Stimulated activated CD8-positive, alpha-beta memory T cell treated with anti-CD3 and anti-CD28 coated beads, Interleukin-12 subunit alpha, Interleukin-12 subunit beta, amount 100 ng/mL, for 24 hours (primary cell): ENCODE results near the gene NEDD4L.
"Not testable (repeated sequence)": the region's sequence is repeated elsewhere in the genome, so short reads cannot be mapped to it uniquely, and the experiment has no call there.

ENCODE experiments used
- DNase-seq: peaks from one replicate; pipeline ENCODE4 v3.0.0-alpha.2; 2020; ENCODE audit errors: extremely low read depth

The NEDD4L gene

GRCh38 chr18:58026857-58027256 lies 17.2 kb upstream of the NEDD4L start:
- DNase-seq = no peak

GRCh38 chr18:58027341-58027740 lies 16.7 kb upstream of the NEDD4L start:
- DNase-seq = no peak

- no peak for DNase-seq
Observed at GRCh38 chr18:58028109-58028784, 15.8 kb upstream of the NEDD4L start.

- no peak for DNase-seq
Observed at GRCh38 chr18:58032233-58032632, 11.8 kb upstream of the NEDD4L start.

DNA sequence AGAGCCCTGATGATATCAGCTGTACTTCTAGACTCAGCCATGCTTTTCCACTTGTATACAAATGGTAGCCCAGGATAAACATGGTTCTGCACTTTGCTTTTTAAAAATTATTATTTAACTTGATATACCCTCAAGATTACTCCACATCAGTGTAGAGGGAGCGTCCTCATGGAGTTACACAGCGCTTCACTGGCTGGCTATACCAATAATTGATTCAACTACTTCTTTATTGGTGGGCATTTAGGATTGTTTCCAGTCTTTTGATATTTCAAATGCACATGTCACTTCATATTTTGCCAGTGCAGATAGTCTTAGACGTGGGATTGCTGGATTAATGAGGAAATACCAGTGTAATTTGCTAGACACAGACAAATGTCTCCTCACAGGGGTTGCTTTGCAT lies 10.8 kb upstream of the NEDD4L start:
- no peak for DNase-seq

DNA sequence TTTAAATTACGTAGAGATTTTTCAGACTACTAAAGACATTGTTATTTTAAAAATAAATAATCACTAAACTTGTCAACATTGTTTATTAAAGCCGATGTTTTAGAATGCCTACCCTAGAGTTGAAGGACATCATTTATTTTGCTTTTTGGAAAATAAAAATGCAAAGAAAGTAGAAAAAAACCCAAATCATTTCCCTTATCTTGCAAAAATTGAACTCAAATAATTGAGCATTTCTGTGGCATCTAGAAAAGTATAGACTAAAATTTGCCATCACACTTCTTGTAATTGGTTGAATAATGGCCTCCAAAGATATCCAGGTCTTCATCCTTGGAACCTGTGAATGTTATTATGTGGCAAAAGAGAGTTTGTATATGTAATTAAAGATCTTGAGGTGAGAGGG lies 9.7 kb upstream of the NEDD4L start:
- no peak for DNase-seq

GRCh38 chr18:58037163-58037562 lies 6.9 kb upstream of the NEDD4L start:
- DNase-seq = no peak

- no peak for DNase-seq
Observed at GRCh38 chr18:58038063-58038462, 6.0 kb upstream of the NEDD4L start.

DNA sequence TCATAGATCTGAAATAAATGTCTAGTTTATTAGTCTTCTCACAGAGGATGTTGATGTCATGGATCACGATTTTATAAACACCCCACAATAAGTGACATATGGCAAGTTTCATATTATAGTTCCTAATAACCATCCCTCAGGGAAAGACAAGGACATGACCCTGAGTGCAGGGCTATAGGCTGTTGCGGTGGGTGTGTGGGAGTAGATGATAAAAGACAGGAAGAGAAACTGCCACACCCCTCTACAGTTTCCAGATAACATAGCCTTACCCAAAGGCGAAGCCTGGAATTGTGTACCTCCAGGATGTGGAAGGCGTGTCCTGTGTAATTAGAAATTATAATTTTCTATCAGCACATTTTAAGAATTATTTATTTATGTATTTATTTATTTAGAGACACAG lies 2.4 kb upstream of the NEDD4L start:
- no peak for DNase-seq

DNA sequence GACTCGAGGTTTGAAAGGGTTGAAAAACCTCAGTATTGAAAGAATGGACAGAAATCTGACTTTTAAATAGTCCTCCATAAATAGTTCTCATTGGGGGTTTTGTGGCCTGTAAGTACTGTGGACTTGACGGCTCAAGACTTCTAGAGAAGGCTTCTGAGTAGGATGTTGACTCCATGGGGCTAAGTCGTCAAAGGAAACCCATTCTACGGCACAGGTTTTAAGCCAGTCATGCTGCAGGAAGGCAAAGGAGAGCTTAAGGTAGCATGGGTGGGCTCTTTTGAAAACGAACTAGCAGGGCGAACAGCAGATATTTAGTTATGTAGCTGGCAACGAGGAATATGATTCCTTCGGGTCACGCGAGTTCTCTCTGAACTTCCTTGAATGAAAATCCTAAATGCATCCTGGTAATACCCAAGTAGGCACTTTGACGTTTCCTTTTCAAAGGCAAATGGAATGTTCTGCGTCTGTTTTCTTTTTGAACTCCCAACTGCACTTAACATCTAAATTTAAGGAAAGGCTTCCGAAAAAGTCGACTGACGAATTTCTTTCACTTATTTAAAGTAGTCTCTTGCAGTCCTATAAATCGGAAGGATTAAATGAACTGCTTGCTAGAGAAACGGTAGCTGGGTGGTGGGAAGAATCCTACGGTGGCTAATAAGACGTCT lies 1.1 kb upstream of the NEDD4L start:
- no peak for DNase-seq

GRCh38 chr18:58044370-58045241 lies 580 bp downstream of the NEDD4L start:
- peak; percentile 34 for DNase-seq

GRCh38 chr18:58045242-58046092 lies 1.4 kb downstream of the NEDD4L start:
- no peak for DNase-seq

GRCh38 chr18:58046093-58046793 lies 2.2 kb downstream of the NEDD4L start:
- DNase-seq = no peak

GRCh38 chr18:58046794-58047555 lies 2.9 kb downstream of the NEDD4L start:
- DNase-seq = no peak

GRCh38 chr18:58047556-58047882 lies 3.5 kb downstream of the NEDD4L start:
- DNase-seq = no peak

- DNase-seq = no peak
Observed at GRCh38 chr18:58048081-58048642, 4.1 kb downstream of the NEDD4L start.

DNA sequence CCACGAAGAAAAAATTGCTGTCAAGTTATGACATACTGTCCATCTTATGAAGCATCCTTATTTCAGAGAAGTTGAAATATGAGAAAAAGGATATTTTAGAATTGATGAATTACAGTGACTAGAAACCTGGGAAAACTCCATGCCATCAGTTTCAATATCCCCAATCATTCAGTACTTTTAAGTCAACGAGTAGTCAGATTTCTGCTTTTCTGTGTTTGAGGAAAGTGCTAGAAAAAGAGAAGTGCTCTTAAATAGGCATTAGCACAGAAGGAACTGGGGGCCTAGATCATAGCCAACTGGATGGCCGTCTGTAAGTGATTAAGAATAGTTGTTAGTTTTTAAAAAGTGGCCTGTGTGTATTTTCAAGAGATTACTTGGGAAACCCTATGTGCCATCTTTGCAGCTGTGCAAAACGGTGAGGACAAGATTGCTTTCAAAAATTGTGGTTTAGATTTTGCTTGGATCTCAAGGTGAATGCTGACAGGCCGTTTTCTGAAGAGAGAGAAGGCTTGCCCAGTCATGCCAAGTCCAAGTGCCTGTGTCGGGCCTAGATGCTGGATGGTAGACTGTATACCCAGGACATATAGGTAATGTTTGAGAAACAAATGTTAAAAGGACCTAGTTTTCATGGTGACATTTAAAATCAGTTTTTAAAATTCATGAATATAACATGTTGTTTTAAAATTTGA lies 5.1 kb downstream of the NEDD4L start:
- DNase-seq = no peak

DNA sequence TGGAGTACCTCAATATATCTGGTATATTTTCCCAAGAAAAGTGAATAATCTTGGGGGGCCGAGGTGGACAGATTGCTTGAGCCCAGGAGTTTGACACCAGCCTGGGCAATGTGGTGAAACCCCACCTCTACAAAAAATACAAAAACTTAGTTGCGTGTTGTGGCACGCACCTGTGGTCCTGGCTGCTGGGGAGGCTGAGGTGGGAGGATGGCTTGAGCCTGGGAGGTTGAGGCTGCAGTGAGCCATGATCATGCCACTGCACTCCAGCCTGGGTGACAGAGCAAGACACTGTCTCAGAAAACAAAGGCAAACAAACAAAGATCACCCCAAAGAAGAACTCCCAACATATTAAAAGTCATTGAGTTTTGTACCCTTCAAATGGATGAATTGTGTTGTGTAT lies 6.9 kb downstream of the NEDD4L start:
- not testable (repeated sequence) for DNase-seq

DNA sequence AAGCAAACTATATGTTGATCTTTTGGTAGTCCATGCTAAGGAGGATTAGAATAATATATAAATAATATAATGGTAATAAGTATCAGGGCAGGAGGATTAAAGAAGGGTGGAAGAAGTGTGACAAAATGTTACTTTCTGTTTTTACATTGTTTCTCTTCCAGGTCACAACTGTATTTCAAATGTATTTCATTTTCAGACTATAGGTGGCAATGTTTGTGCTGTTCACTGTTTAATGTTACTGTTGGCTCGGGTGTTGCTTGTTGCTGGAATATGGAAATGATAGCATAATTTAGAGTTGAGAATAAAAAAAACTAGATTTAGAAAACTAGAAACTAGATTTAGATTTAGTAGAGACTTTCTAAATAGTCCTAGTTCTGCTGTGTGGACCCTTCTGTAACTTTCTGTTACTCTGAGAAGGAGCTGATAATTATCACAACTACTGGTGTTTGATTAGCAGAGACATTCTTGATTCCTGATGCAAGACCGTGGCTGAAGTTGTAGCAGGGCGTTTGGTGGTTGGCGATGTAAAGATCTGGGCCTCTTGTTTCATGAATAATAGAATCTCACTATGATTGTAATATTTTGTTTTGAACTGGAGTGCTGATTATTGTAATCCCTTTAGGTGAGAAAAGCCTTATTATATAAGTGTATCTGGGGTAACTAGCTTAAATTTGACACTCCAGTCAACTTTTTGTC lies 7.9 kb downstream of the NEDD4L start:
- DNase-seq = no peak
